B cell (primary cell): Measurements from ENCODE around the gene SEMA4D. TPM values are rescaled to one million over a fixed set of nuclear protein-coding genes. Genes with fewer than 3 reads are reported as not detected.

Experiments
- ATAC-seq: fragments of 200-7000 bp; cut with Tn5 transposase; one replicate; pipeline ENCODE4 v1.10.0; 2021; ENCODE audit warnings: low read depth, mild to moderate bottlenecking, moderate number of reproducible peaks, moderate library complexity
- CTCF ChIA-PET: fragments of 350-600 bp; sonication (Branson Sonifier 250); formaldehyde crosslinking; loops from one replicate; lab custom pipeline; 2021; ENCODE audit warnings: antibody characterized with exemption, inconsistent platforms; lab: Charles Lee
- POLR2A ChIA-PET: fragments of 350-600 bp; sonication (Branson Sonifier 250); formaldehyde crosslinking; loops from one replicate; lab custom pipeline; 2021; ENCODE audit warnings: antibody characterized with exemption; lab: Charles Lee
- DNase-seq: peaks from one replicate; pipeline ENCODE4 v3.0.0; 2013
- H2AFZ ChIP-seq: 2 replicates; pipeline ENCODE4 v1.6.1; 2012; ENCODE audit warnings: mild to moderate bottlenecking, low read depth, low read length; ENCODE audit not compliant: insufficient read depth, poor library complexity, severe bottlenecking
- H3K27ac ChIP-seq, 2 donors: 1 replicate in 1 of 2; 2 replicates in 1 of 2; pipeline ENCODE4 v1.5.1; 2012 to 2013; ENCODE audit warnings: low read length in 2 of 2, mild to moderate bottlenecking in 2 of 2, moderate library complexity in 1 of 2
- H3K27me3 ChIP-seq, 4 experiments: fragments of 200-600 bp in 1 of 4; sonication (generic) in 1 of 4; replicated peaks in 1 of 4; 1 replicate in 2 of 4; 2 replicates in 2 of 4; pipeline versions ENCODE4 v1.6.1 to v1.7.0; 2013 to 2016; ENCODE audit warnings: low read length in 3 of 4, mild to moderate bottlenecking in 2 of 4, mixed read lengths in 1 of 4, moderate library complexity in 1 of 4; ENCODE audit not compliant: insufficient read depth in 4 of 4, control insufficient read depth in 3 of 4; ENCODE audit errors: control extremely low read depth in 1 of 4
- H3K36me3 ChIP-seq, 2 experiments: replicated peaks in 1 of 2; 1 replicate in 1 of 2; 2 replicates in 1 of 2; pipeline versions ENCODE4 v1.6.1 to v1.7.1; 2013; ENCODE audit warnings: low read length in 1 of 2; ENCODE audit not compliant: insufficient read depth in 2 of 2, control insufficient read depth in 1 of 2; ENCODE audit errors: control extremely low read depth in 1 of 2, extremely low read depth in 1 of 2
- H3K4me1 ChIP-seq, 2 donors: fragments of 200-600 bp in 1 of 2; sonication (generic) in 1 of 2; 1 replicate in 1 of 2; 2 replicates in 1 of 2; pipeline versions ENCODE4 v1.5.1 to v1.6.1; 2013 to 2017; ENCODE audit warnings: low read length in 2 of 2; ENCODE audit not compliant: control insufficient read depth in 2 of 2, insufficient read depth in 2 of 2
- H3K4me2 ChIP-seq: replicated peaks from 2 replicates; pipeline ENCODE3; 2012; ENCODE audit warnings: mild to moderate bottlenecking, low read depth, low read length; ENCODE audit not compliant: poor library complexity, severe bottlenecking
- H3K4me3 ChIP-seq, 5 experiments: fragments of 200-600 bp in 1 of 5; sonication (generic) in 1 of 5; 1 replicate in 3 of 5; 2 replicates in 2 of 5; pipeline versions ENCODE4 v1.5.1 to v1.7.0; 2011 to 2016; ENCODE audit warnings: low read length in 4 of 5, mild to moderate bottlenecking in 4 of 5, low read depth in 2 of 5, control low read depth in 1 of 5, moderate library complexity in 1 of 5; ENCODE audit not compliant: insufficient read depth in 1 of 5; ENCODE audit errors: control extremely low read depth in 1 of 5, extremely low read depth in 1 of 5
- H3K79me2 ChIP-seq: fragments of 200-600 bp; sonication (generic); one replicate; pipeline ENCODE4 v1.6.0; 2016; ENCODE audit warnings: low read length; ENCODE audit not compliant: control insufficient read depth, insufficient read depth
- H3K9ac ChIP-seq: fragments of 200-600 bp; sonication (generic); 2 replicates; pipeline ENCODE4 v1.6.1; 2017; ENCODE audit warnings: mild to moderate bottlenecking, low read length, moderate library complexity
- H3K9me3 ChIP-seq, 3 donors: one replicate each; pipeline versions ENCODE4 v1.6.1 to v1.7.1; 2013; ENCODE audit warnings: low read length in 2 of 3; ENCODE audit not compliant: control insufficient read depth in 2 of 3, insufficient read depth in 1 of 3; ENCODE audit errors: control extremely low read depth in 1 of 3
- H4K20me1 ChIP-seq: 2 replicates; pipeline ENCODE4 v1.6.0; 2012; ENCODE audit warnings: mild to moderate bottlenecking, low read length; ENCODE audit not compliant: insufficient read depth, control insufficient read depth, poor library complexity, severe bottlenecking
- H3K27ac Mint-ChIP-seq: one replicate; pipeline ENCODE4 v1.8.0; 2021; ENCODE audit warnings: mixed read lengths
- H3K27me3 Mint-ChIP-seq: one replicate; pipeline ENCODE4 v1.8.0; 2021; ENCODE audit warnings: mixed read lengths
- H3K4me1 Mint-ChIP-seq: one replicate; pipeline ENCODE4 v1.8.0; 2021; ENCODE audit warnings: mixed read lengths
- H3K4me3 Mint-ChIP-seq: one replicate; pipeline ENCODE4 v1.8.0; 2021; ENCODE audit warnings: mixed read lengths
- H3K9me3 Mint-ChIP-seq: one replicate; pipeline ENCODE4 v1.8.0; 2022; ENCODE audit warnings: mixed read lengths; ENCODE audit not compliant: insufficient read depth
- CTCF ChIP-seq: fragments of 200-600 bp; IDR thresholded peaks from one replicate; pipeline ENCODE4 v1.8.0; 2022; ENCODE audit warnings: antibody characterized with exemption, mild to moderate bottlenecking
- EZH2 ChIP-seq: IDR thresholded peaks from 2 replicates; pipeline ENCODE4 v1.6.1; 2012; ENCODE audit warnings: borderline replicate concordance, low read depth, mild to moderate bottlenecking, moderate library complexity, low read length; ENCODE audit not compliant: insufficient read depth, poor library complexity, severe bottlenecking
- WGBS: methylation state at CpG from one replicate; pipeline ENCODE4 v1.1.5; 2013; ENCODE audit warnings: missing lambda C conversion rate; ENCODE audit not compliant: insufficient coverage; 5-methylcytosine and 5-hydroxymethylcytosine counted together
- intact Hi-C: fragments of 100-400 bp; cut with micrococcal nuclease; formaldehyde crosslinking; loops from one replicate; pipeline ENCODE4 v1.10.0; 2022
- polyA plus RNA-seq: library from polyadenylated mRNA; depleted of rRNA; stranded (reverse); fragments of >200 nt; gene quantifications from 2 replicates; pipeline ENCODE4 v1.2.3, GENCODE V29; 2012
- total RNA-seq, 2 donors: library from RNA; stranded (reverse); fragments of 120-200 nt in 1 of 2; gene quantifications; 1 replicate in 1 of 2; 2 replicates in 1 of 2; pipeline versions ENCODE4 v1.2.3 to v1.2.4, GENCODE V29; 2013 to 2022

SEMA4D gene
- total and polyA plus RNA-seq, 2 donors (not counting 1 experiment from before 2014, with no cell fraction given): 53.6 to 231 TPM

- no peaks in the 10 kb centered on the region for H3K27me3 Mint-ChIP-seq
- Histone ChIP-seq H3K4me2 (peak overlapping the region; percentile 86), H4K20me1 (peaks cover 30% of the 10 kb centered on the region), H3K4me1 (peaks cover 73 to 74% of the 10 kb centered on the region in 2 donors), H3K27ac (peak overlapping the region; percentile 13 to 64), H3K4me3 (peak overlapping the region; percentile 67 to 93 (median 81)), H3K9ac (peak overlapping the region; percentile 75), H3K79me2 (peaks cover 67% of the 10 kb centered on the region), H3K9me3 (no peaks in the 10 kb centered on the region), H2AFZ (peak overlapping the region; percentile 63), H3K36me3 (no peaks in the 10 kb centered on the region), H3K27me3 (no peaks in the 10 kb centered on the region)
- 73% methylated on average over 10 of the region's 12 CpGs for WGBS
- H3K9me3 Mint-ChIP-seq: no peaks in the 10 kb centered on the region
- ATAC-seq: no peak
- H3K4me3 Mint-ChIP-seq: peak overlapping the region; percentile 89
- peaks cover 84% of the 10 kb centered on the region for H3K4me1 Mint-ChIP-seq
- ChIA-PET POLR2A (interaction anchor here (0.6 to 1.2 kb wide), 2 partner anchors 11 to 17 kb away, joined by 5 read pairs; no protein-coding TSS in a partner anchor), CTCF (interaction anchor here (1.2 to 3.0 kb wide), 3 partner anchors 26 to 136 kb away, joined by 3 to 20 read pairs (median 3); no protein-coding TSS in a partner anchor)
- DNase-seq: no peak
- no peak for TF ChIP-seq CTCF
- intact Hi-C loops: no loop called here
- H3K27ac Mint-ChIP-seq: peak overlapping the region; percentile 74
Observed at GRCh38 chr9:89495824-89496560, 1.9 kb downstream of the SEMA4D start.

GRCh38 chr9:89494199-89494598 is 3.7 kb downstream of the SEMA4D start:
- 58% methylated on average over 2 of the region's 5 CpGs for WGBS
- ATAC-seq (no peak), DNase-seq (no peak)
- H3K4me3 Mint-ChIP-seq: peak overlapping the region; percentile 58
- Histone ChIP-seq H2AFZ (no peak overlapping the region), H3K4me1 (peaks cover 82 to 84% of the 10 kb centered on the region in 2 donors), H3K27me3 (no peaks in the 10 kb centered on the region), H3K9ac (no peak overlapping the region), H4K20me1 (peaks cover 30% of the 10 kb centered on the region), H3K36me3 (no peaks in the 10 kb centered on the region), H3K4me3 (no peak overlapping the region), H3K79me2 (peaks cover 85% of the 10 kb centered on the region), H3K27ac (peak overlapping the region in 1 of 2 donors; percentile 11), H3K9me3 (no peaks in the 10 kb centered on the region), H3K4me2 (peak overlapping the region; percentile 86)
- POLR2A ChIA-PET: no interaction called here
- no peaks in the 10 kb centered on the region for H3K9me3 Mint-ChIP-seq
- H3K27me3 Mint-ChIP-seq: no peaks in the 10 kb centered on the region
- H3K27ac Mint-ChIP-seq: peak overlapping the region; percentile 73
- peaks cover 85% of the 10 kb centered on the region for H3K4me1 Mint-ChIP-seq
- TF ChIP-seq CTCF (no peak), EZH2 (no peak)
- intact Hi-C loops: no loop called here
- CTCF ChIA-PET: no interaction called here
